Measurements from ENCODE around the gene BMP2K. TPM values are rescaled to one million over a fixed set of nuclear protein-coding genes. Genes with fewer than 3 reads are reported as not detected.

BMP2K gene
- total RNA-seq, 2 experiments from 2014 or later: 16.4 to 17.8 TPM

DNA sequence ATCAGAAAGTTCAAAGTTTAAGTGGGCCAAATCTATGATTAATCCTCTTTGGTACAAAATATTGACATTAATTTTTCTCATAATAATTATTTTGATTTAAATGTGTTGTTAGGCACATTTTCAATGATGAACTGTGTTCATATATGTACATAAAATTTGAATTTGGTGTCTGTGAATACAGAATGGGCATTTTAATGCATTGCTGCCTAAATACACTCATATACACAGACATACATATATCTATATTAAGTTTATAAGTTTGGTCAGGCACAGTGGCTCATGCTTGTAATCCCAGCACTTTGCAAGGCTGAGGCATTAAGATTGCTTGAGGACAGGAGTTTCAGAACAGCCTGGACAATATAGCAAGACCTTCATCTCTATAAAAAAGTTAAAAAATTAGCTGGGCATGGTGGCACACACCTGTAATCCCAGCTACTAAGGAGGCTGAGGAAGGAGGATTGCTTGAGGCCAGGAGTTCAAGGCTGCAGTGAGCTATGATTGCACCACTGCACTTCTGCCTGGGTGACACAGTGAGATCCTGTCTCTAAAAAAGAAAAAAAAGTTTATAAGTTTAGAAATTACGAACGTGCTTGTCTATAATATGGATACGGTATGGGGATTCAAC is 12.3 kb upstream of the BMP2K start:
- CTCF ChIA-PET: no interaction called here
- POLR2A ChIA-PET: no interaction called here

DNA sequence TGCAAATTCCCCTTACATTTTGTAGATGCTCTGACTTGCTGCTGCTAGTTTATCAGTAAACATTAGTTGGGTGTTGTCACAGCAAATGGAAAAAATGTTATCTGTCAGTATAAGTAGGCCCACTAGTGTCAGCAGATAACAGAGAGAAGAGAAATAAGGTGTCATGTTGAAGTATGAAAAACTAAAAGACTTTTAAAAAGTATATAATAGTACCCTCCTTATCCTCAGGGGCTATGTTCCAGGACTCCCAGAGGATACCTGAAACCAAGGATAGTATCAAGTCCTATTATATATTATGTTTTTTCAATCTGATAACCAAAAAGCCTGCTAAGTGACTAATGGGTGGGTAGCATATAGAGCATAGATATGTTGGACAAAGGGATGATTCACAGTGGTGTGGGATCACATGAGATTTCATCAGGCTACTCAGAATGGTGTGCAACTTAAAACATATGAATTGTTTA is 11.6 kb upstream of the BMP2K start:
- ChIA-PET CTCF (no interaction called here), POLR2A (no interaction called here)

DNA sequence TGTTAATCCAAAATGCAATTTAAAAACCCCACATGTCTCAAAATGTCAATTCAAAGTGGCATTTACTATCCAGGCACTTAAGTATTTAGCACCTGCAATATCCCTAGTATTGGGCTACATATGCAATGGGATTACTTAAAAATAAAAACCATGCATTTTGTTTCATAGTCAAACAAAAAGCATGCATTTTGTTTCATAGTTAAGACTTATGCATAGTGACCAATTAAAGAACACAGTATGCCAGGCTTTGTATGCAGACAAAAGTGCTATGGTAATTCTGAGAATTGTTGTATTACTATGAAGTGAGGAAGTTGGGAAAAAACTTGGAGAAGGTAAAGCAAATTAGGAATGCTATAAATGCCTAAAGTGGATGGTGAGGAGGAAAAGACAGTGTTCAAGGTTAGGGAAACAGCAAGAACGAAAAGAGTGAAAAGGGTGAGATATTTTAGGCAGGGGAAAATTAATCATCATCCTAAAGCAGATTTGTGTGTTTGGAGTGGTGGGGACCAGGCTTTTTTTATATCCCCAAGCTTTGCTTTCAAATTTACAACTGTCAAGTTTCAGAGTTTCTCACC is 10.6 kb upstream of the BMP2K start:
- ChIA-PET CTCF (no interaction called here), POLR2A (no interaction called here)

DNA sequence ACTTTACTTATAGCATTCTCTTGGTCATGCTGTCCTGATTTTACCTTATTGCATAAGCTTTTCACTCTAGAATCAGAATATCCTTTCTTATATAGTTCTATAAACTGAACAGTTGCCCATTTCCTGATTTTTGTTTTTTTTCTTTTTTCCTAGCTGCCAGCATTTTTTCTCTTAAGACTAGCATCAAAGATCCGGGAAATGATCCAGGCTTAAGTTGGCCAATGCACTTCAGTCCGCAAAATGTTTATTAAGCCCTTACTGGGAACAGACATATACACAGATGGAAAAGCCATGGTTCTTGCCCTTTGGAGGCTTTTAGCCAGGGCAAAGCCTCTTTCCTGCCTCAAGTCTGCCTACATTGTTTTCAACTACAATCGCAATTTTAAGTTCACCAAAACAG is 10.1 kb upstream of the BMP2K start:
- ChIA-PET CTCF (no interaction called here), POLR2A (no interaction called here)

DNA sequence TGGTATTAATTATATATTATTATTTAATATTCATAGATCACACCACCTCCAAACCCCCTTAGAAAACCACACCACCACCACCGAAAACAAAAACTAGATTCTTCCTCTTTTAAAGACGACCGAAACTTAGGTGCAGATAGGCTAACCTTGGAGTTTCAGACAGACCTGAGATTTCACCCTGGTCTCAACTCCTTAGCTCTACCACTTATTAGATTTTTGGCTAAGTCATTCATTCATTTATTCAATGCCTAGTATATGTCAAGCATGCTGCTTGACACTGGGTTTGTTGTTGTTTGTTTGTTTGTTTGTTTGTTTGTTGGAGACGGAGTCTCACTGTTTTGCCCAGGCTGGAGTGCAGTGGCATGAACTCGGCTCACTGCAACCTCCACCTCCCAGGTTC is 9.5 kb upstream of the BMP2K start:
- ChIA-PET CTCF (no interaction called here), POLR2A (no interaction called here)

DNA sequence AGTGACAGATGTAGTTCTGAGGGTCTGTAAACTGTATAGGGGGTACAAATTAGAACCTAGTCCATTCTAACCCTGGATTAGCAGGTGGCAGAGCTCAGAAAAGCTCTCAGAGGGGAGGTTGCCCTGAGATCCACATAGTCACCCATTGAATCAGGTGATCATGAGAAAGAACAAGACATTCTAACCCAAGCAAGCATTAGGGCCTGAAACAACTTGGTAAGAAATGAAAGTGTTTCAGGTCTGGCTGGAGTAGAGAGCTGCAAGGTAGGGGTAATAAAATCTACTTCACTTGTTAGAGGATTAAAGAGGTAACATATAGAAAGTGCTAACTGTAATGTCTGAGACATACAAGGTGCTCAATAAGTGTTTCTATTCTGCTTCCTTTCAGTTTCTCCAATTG is 8.8 kb upstream of the BMP2K start:
- ChIA-PET CTCF (no interaction called here), POLR2A (no interaction called here)

DNA sequence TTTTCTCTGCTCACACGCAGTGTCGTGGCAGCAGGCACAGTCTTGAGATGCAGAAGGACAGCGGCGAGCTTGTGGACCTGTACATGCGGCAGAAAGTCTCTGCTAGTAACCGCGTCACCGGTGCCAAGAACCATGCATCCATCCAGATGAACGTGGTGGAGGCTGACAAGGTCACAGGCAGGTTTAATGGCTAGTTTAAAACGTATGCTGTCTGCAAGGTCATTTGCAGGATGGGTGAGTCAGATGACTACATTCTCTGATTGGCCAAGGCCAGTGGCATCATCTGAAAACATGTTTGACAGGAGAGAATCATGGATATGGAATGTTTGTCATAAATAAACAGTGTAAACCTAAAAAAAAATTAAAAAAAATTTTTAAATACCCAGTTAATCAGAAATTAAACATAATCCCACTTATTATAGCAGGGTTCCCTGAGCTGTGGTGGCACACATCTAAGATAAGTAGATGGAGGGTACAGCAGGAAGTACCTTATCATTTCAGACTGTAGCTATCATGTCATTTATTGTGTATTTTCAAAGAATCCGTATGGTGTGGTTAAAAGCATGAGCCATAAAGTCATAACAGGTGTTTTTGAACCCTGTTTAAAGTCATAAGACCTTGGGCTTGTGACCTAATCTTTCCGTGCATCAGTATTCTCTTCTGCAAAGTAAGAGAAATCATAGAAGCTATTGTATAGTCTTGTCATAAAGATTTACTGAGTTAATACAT is 7.5 kb upstream of the BMP2K start:
- CTCF ChIA-PET: interaction anchor here (0.6 to 0.8 kb wide), 2 partner anchors 45 to 95 kb away, joined by 3 to 6 read pairs; no protein-coding TSS in a partner anchor

DNA sequence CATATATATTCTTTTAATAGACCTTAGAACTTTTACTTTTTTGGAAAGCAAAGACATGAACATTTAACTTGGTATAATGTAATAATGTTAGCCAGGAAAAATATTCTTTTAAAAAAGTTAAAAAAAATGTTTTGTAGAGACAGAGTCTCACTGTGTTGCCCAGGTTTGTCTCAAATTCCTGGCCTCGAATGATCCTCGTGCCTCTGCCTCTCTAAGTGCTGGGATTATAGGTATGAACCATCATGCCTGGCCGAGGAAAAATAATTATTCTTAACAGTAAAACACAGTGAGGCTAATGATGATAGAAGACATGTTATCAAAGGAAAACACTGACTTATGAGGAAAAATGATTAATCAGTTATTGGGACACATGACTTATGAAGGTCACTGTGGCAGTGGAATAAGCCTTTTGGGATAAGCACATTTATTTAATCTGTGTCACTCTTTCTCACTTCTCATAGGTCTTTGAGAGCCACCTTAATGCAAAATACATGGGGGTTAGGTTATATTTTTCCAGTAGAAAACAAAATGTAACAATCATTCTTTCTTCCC is 6.0 kb upstream of the BMP2K start:
- ChIA-PET POLR2A (no interaction called here), CTCF (no interaction called here)

More for the DNA sequence above, 7.5 kb upstream of the BMP2K start:
- POLR2A ChIA-PET: no interaction called here

DNA sequence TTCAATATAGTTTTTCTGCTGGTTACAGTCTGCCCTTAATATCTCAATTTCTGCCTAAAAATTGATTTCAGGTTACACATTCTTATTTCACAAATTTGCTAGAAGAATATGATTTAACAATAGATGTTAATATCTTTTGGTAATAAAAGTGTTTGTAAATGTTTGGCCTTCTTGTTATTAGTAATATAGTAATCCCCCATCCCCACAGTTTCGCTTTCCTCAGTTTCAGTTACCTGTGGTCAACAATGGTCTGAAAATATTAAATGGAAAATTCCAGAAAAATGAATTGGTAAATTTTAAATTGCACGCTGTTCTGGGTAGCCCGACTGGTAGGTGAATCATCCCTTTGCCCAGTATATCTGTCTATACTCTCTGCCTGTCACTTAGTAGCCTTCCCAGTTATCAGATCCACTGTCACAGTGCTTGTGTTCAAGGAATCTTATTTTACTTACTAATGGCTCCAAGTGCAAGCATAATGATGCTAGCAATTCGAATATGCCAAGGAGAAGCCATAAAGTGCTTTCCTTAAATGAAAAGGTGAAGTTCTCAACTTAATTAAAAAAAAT is 3.5 kb upstream of the BMP2K start:
- CTCF ChIA-PET: no interaction called here
- POLR2A ChIA-PET: no interaction called here

DNA sequence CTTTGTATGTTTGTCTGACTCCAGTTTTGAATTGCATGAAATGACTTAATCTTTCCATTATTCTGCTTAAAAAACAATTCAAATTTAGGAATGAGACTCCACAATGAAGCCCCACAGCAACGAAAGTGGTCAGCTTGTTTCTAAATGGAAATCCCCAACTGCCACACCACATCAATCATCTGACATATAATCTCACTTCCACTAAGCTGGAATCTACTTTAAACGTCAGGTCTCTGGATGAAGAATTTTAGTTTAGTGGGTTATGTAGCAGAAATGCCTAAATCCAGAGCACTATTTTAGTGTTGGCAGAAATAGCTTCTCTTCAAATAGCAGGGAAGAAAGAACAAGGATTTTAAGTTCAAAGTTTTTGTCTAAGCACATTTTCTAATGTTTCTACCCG is 1.7 kb upstream of the BMP2K start:
- CTCF ChIA-PET: no interaction called here
- POLR2A ChIA-PET: interaction anchor here (0.7 kb wide), 1 partner anchor 385 kb away, joined by 10 read pairs; no protein-coding TSS in a partner anchor

DNA sequence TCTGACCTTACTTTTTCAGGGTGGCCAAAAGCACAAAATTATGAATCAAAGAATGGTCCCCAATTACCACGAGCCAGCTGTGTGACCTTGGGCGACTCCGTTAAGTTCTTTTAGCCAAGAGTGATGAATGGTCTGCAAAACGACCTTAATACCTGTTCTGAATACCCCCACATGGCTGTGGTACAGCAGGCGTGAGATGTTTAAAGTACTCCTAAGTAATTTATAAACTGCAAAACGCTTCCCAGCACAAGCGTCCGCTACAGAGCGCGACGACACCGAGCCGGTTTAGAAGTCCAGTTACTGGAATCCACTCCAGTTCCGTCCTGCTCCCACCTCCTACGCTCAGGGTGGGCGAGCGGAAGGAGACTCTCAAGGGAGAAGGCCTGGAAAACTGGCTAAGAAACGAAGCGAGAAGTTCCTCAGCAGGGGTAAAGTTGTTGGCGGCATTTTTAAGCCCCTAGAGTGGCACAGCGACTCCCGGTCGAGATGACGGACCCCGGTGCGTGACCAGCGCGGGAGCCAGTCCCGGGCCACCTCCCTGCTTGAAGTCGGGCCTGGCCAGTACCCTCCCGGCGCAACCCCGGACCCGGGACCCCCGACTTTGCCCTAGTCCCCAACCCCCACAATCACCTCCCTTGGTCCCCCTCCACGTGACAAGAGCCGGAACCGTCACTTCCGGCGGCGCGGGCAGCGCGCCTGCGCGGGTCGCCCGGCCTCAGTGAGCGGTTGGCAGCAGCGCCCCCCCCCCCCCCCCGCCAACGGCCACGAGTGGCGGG is 659 bp upstream of the BMP2K start:
- POLR2A ChIA-PET: no interaction called here

DNA sequence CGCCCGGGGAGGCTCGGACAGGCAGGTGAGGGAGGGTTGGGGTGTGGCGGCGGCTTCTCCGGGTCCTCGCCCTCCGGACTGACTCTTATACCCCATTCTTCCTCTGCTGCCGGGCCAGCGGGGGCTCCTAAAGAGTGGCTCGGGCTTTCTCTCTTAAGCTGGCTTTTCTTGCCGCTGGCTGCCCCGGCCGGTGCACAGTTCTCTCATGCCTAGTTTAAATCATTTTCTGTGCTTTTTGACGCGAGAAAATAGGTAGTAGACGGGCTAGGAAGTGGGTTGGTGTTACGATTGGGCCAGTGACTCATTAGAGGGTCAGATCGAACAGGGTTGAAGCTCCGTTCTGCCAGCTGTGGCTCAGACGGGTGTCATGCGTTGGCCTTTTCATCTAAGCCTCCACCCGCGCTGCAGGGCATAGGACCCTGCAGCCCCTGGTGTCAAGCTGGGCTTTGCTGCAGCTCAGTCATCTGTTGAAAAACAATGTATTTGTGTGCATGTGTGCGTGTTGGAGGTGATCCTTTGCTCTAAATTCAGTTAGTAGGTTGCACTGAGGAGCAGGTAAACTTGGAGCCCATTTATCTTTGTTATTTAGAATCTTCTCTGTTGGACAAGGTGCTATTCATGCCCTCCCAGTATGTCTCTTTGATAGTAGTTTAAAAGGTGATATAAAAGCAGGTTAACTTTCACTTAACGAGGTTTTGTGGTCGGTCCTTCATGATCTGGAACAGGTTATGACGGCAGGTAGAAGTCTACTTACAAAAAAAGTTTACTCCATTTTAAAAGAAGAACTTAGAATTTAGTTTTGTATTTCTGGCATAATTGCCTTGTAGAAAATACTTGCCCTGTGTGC is 802 bp downstream of the BMP2K start:
- CTCF ChIA-PET: interaction anchor here (0.6 kb wide), 1 partner anchor 119 kb away, joined by 4 read pairs; no protein-coding TSS in a partner anchor
- POLR2A ChIA-PET: no interaction called here

More for the DNA sequence above, 659 bp upstream of the BMP2K start:
- CTCF ChIA-PET: no interaction called here

DNA sequence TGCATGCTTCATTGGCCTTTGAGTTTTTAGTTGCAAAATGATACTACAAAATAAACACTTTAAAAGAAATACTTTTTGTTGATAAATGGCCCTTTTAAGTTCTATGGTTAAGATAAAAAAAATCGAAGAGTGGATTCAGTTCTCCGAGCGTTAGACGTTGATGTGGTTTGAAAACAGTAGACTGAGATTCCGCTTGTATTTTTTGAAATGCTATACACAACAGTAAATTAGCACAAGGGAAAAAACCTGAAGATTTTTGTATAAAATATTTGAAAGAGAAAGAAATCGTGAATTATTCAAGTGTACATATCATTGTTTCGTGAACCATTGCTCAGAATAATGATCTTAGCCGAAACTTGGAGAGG is 1.4 kb downstream of the BMP2K start:
- CTCF ChIA-PET: interaction anchor here (0.6 kb wide), 1 partner anchor 120 kb away, joined by 4 read pairs; no protein-coding TSS in a partner anchor
- POLR2A ChIA-PET: no interaction called here

DNA sequence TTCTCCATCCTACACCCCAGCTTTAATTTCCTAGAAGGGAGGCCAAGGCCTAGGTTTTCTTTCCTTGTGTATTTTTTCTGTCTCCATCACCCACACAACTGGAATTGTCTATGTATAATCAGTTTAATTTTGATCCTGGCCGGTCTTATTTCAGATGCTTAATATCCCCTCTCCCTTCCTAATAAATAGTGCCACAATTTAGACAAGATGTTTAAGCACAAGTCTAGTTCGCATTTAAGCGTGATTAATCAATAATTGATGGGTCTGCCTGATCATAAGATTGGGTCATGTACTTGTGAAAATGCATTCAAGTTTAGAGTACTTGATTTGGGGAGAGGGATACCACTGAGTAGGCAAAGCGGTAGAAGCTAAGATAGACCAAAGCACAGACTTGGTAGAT is 2.4 kb downstream of the BMP2K start:
- ChIA-PET POLR2A (interaction anchor here (0.6 kb wide), 1 partner anchor 26 kb away, joined by 3 read pairs; no protein-coding TSS in a partner anchor), CTCF (interaction anchor here (0.6 kb wide), 1 partner anchor 50 kb away, joined by 3 read pairs; no protein-coding TSS in a partner anchor)

DNA sequence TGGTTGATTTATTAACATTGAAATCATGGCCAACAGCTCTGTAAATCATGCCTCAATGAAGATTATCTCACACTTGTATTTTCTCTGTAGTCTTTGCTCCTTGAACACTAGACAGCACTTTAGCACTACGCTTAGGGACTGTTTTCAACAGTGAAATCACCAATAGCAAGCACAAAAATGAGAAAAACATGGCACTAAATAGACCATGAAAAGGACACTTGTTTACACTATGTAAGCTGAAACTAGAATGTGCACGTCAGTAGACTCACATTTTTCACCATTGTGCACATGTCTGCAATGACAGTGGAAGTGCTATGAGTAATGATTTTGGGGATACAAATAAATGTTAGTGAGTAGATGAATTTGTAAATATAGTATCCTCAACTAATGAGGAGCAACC is 3.1 kb downstream of the BMP2K start:
- POLR2A ChIA-PET: interaction anchor here (0.6 kb wide), 1 partner anchor 25 kb away, joined by 3 read pairs; no protein-coding TSS in a partner anchor
- CTCF ChIA-PET: no interaction called here

DNA sequence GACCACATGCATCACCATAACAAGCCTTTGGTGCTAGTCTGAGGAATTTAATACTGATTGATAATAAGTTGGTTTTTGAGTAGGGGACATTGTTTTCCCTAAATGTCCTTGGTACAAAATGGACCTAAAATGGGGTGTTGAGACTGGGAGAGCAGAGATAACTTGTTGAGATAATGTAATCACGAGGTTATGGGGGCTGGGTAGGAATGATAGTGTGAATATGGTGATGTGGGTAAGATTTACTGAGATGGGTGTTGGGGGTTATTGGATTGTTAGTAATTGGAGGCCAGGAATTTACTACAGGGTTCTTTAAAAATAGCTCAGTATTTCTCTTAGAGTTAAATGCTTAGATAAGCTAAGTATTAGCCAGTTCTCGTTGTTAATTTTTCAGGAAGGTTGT is 3.9 kb downstream of the BMP2K start:
- ChIA-PET POLR2A (no interaction called here), CTCF (no interaction called here)

DNA sequence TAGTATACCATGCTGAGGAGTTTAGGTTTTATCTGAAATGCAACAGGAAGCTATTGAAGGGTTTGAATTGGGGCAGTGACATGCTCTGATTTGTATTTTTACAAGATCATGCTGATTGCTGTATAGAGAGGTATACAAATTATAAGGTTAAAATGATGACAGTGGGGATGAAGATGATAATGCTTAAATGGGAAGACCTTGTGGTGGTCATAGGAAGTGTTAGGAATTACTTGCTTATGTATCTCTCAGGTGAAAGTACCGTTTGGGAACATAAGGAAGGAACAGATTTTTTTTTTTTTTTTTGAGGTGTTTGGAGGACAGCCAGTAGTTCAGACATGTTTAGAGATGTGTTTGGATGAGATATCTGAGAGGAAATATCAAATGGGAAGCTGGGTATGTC is 5.0 kb downstream of the BMP2K start:
- ChIA-PET POLR2A (no interaction called here), CTCF (no interaction called here)

DNA sequence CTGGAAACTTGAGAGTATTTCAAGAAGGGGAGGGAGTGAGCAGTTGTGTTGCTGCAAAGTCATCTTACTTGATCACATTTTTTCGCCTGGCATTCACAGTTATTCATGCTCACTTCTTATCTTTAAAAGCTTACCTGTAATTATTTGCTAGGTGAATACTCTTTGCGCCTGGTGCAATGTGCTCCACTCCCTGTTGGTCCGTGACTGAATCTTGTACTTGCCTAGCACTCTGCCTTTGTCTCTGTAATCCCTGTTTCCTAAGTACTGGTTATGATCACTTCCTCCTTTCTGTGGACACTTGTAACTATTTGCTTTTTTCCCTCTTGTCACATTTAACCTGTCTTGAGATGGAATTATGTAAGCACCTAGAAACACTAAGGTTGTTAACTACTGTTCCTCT is 5.8 kb downstream of the BMP2K start:
- ChIA-PET CTCF (interaction anchor here (0.6 kb wide), 2 partner anchors 154 to 886 kb away, joined by 3 to 5 read pairs; no protein-coding TSS in a partner anchor), POLR2A (no interaction called here)
